ENCODE data around the gene PACSIN1. TPM values are rescaled to one million over a fixed set of nuclear protein-coding genes. Genes with fewer than 3 reads are reported as not detected.

Gene PACSIN1
- total RNA-seq, 1 donor from 2014 or later = 0.08 TPM

GRCh38 chr6:34436803-34437643, 28.9 kb upstream of the PACSIN1 start:
- peaks cover 5% of the 10 kb centered on the region for H3K36me3 Mint-ChIP-seq (ENCODE audit: low read depth, unreplicated experiment)
- no peak overlapping the region for H3K27ac Mint-ChIP-seq (ENCODE audit: unreplicated experiment)
- no peaks in the 10 kb centered on the region for H3K9me3 Mint-ChIP-seq (ENCODE audit: unreplicated experiment)
- H3K4me1 Mint-ChIP-seq (ENCODE audit: unreplicated experiment) = no peaks in the 10 kb centered on the region
- peaks cover 2% of the 10 kb centered on the region for H3K27me3 Mint-ChIP-seq (ENCODE audit: unreplicated experiment)
- H3K4me3 Mint-ChIP-seq (ENCODE audit: unreplicated experiment) = no peak overlapping the region
- no peak for DNase-seq (ENCODE audit: low spot score)
- TF ChIP-seq CTCF (IDR thresholded peaks at IDR 0.05; ENCODE audit: unreplicated experiment) = no peak

DNA sequence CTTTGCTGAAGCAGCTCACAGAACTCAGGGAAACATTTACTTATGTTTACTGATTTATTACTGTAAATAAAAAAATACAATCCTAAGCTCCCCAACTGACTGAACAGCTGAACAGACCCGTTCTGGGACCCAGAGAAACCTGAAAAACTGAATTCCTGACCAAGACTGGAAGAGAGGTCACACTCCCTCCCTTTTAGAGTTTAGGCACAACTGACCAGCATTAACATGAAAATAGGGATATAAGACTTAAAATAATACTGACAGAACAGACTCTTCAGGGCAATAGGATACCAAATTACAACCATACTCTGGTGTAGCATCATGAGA, 28.3 kb upstream of the PACSIN1 start:
- H3K27ac Mint-ChIP-seq (ENCODE audit: unreplicated experiment) = no peak overlapping the region
- no peak overlapping the region for H3K4me3 Mint-ChIP-seq (ENCODE audit: unreplicated experiment)
- H3K27me3 Mint-ChIP-seq (ENCODE audit: unreplicated experiment) = peaks cover 2% of the 10 kb centered on the region
- no peaks in the 10 kb centered on the region for H3K9me3 Mint-ChIP-seq (ENCODE audit: unreplicated experiment)
- DNase-seq (ENCODE audit: low spot score) = no peak
- H3K4me1 Mint-ChIP-seq (ENCODE audit: unreplicated experiment) = no peaks in the 10 kb centered on the region
- peaks cover 5% of the 10 kb centered on the region for H3K36me3 Mint-ChIP-seq (ENCODE audit: low read depth, unreplicated experiment)
- TF ChIP-seq CTCF (IDR thresholded peaks at IDR 0.05; ENCODE audit: unreplicated experiment) = no peak

- peaks cover 2% of the 10 kb centered on the region for H3K27me3 Mint-ChIP-seq (ENCODE audit: unreplicated experiment)
- H3K9me3 Mint-ChIP-seq (ENCODE audit: unreplicated experiment) = no peaks in the 10 kb centered on the region
- no peaks in the 10 kb centered on the region for H3K4me1 Mint-ChIP-seq (ENCODE audit: unreplicated experiment)
- no peak for DNase-seq (ENCODE audit: low spot score)
- no peak for TF ChIP-seq CTCF (IDR thresholded peaks at IDR 0.05; ENCODE audit: unreplicated experiment)
- H3K27ac Mint-ChIP-seq (ENCODE audit: unreplicated experiment) = no peak overlapping the region
- H3K36me3 Mint-ChIP-seq (ENCODE audit: low read depth, unreplicated experiment) = peaks cover 5% of the 10 kb centered on the region
- H3K4me3 Mint-ChIP-seq (ENCODE audit: unreplicated experiment) = no peak overlapping the region
Measured at GRCh38 chr6:34438705-34439104, 27.2 kb upstream of the PACSIN1 start.

DNA sequence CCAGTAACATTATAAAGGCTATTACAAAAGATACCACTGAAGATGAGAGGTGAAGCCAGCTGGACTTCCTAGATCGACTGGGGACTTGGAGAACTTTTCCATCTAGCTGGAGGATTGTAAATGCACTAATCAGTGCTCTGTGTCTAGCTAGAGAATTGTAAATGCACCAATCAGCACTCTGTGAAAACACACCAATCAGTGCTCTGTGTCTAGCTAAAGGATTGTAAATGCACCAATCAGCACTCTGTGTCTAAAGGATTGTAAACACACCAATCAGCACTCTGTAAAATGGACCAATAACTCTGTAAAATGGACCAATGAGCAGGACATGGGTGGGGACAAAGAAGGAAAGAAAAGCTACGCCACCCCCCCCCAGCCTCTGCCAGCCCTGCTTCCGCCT, 26.4 kb upstream of the PACSIN1 start:
- Mint-ChIP-seq H3K9me3 (ENCODE audit: unreplicated experiment) (no peaks in the 10 kb centered on the region), H3K27me3 (ENCODE audit: unreplicated experiment) (peaks cover 2% of the 10 kb centered on the region), H3K4me3 (ENCODE audit: unreplicated experiment) (peak overlapping the region; percentile 29), H3K4me1 (ENCODE audit: unreplicated experiment) (no peaks in the 10 kb centered on the region), H3K36me3 (ENCODE audit: low read depth, unreplicated experiment) (peaks cover 5% of the 10 kb centered on the region), H3K27ac (ENCODE audit: unreplicated experiment) (no peak overlapping the region)
- no peak for TF ChIP-seq CTCF (IDR thresholded peaks at IDR 0.05; ENCODE audit: unreplicated experiment)
- no peak for DNase-seq (ENCODE audit: low spot score)

DNA sequence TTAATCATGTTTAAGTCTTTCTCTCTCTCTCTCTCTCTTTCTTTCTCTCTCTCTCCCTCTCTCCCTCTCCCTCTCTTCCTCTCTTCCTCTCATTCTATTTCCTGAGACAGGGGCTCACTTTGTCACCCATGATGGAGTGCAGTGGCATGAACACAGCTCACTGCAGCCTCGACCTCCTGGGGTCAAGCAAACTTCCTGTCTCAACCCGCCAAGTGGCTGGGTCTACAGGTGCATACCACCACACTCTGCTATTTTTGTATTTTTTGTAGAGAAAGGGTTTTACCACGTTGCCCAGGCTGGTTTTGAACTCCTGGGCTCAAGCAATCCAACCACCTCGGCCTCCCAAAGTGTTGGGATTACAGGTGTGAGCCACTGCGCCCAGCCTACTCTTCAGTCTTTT, 24.4 kb upstream of the PACSIN1 start:
- Mint-ChIP-seq H3K4me1 (ENCODE audit: unreplicated experiment) (no peaks in the 10 kb centered on the region), H3K27ac (ENCODE audit: unreplicated experiment) (no peak overlapping the region), H3K4me3 (ENCODE audit: unreplicated experiment) (no peak overlapping the region), H3K9me3 (ENCODE audit: unreplicated experiment) (no peaks in the 10 kb centered on the region), H3K36me3 (ENCODE audit: low read depth, unreplicated experiment) (peaks cover 5% of the 10 kb centered on the region), H3K27me3 (ENCODE audit: unreplicated experiment) (peaks cover 2% of the 10 kb centered on the region)
- TF ChIP-seq CTCF (IDR thresholded peaks at IDR 0.05; ENCODE audit: unreplicated experiment) = no peak
- DNase-seq (ENCODE audit: low spot score) = no peak
